ENCODE data around the gene FITM1.

The FITM1 gene

DNA sequence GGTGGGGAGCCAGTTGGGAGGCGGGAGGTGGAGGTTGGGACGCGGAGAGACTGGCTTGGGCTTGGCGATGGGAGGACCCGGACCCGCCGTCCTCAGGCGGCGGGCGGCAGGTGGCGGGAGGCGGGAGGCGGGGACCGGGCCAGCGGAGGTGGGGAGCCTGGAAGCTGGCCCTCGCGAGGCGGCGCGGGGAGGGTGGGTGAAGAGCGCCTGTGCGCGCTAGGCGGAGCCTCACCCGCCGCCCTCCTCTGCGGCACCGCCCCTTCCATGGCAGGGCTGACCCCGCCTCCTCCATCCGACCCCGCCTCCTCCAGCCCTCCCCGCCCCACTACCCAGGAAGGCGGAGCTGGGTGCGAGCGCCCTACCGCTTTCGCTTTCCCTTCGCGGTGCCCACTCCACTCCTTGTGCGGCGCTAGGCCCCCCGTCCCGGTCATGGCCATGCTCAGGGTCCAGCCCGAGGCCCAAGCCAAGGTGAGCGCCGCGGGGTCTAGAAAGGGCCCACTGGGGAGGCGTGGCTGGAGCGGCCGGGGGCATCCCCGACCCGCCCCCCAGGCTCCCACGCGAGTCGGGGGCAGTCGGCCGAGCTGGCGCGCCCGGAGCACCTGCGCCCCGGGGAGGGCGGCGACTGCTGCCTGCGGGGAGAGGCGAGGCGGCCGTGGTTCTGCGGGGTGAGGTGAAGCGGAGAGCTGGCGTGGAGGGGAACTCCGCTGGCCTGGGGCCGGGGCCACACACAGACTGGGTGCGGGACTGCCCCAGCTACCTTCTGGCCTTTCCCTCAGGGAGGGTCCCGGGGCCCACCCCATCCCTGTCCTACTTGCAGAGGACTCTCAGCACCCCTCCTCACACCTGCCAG is 5.6 kb downstream of the FITM1 start, which contains the start of gene PSME1:
TSS of gene PSME1 (plus strand) at position 361 of the 850 bp plus-strand sequence. CDS start at position 430, 69 bp downstream.
- Histone ChIP-seq H3K79me1 (replicated peaks; ENCODE audit: low read length, poor library complexity, severe bottlenecking) (peaks cover 26% of the 10 kb centered on the region), H3K18ac (ENCODE audit: low read depth in 1 of 2, low read length in 2 of 2) (peak within 1 kb of the TSS; percentile 38 to 92), H3K9ac (ENCODE audit: low read length) (peak within 1 kb of the TSS; percentile 88), H3K27me3 (ENCODE audit: control insufficient read depth in 1 of 2, insufficient read depth in 1 of 2, low read length in 2 of 2) (no peaks in the 10 kb centered on the region), H3K4me3 (ENCODE audit: insufficient read depth in 1 of 2, low read depth in 1 of 2, low read length in 2 of 2) (peak within 1 kb of the TSS; percentile 81 to 91), H2AFZ (ENCODE audit: low read depth, low read length) (peak within 1 kb of the TSS; percentile 86), H3K4ac (ENCODE audit: low read depth in 1 of 2, low read length in 2 of 2) (peak within 1 kb of the TSS in 1 of 2 experiments; percentile 94), H2BK120ac (ENCODE audit: low read depth, low read length) (peak within 1 kb of the TSS; percentile 1), H2BK5ac (ENCODE audit: low read depth, low read length, poor library complexity, severe bottlenecking) (no peak within 1 kb of the TSS), H3K23ac (ENCODE audit: low read length in 2 of 2) (peak within 1 kb of the TSS in 1 of 2 experiments; percentile 94), H2AK5ac (ENCODE audit: low read length, severe bottlenecking) (no peak within 1 kb of the TSS), H4K91ac (ENCODE audit: low read length) (peak within 1 kb of the TSS; percentile 22), H3K9me3 (ENCODE audit: control insufficient read depth, low read length) (no peaks in the 10 kb centered on the region), H3K14ac (ENCODE audit: low read length in 2 of 2) (peak within 1 kb of the TSS in 1 of 2 experiments; percentile 93), H3K27ac (ENCODE audit: low read length, poor library complexity, severe bottlenecking) (peak within 1 kb of the TSS; percentile 4), H3K4me2 (ENCODE audit: low read length, poor library complexity, severe bottlenecking) (peak within 1 kb of the TSS; percentile 79), H3K4me1 (ENCODE audit: control insufficient read depth, insufficient read depth, low read depth, low read length) (peaks cover 19% of the 10 kb centered on the region), H2BK12ac (ENCODE audit: low read length in 2 of 2) (peak within 1 kb of the TSS in 1 of 2 experiments; percentile 84), H2BK15ac (ENCODE audit: low read depth, poor library complexity, severe bottlenecking) (no peak within 1 kb of the TSS), H4K8ac (ENCODE audit: low read length) (peak within 1 kb of the TSS; percentile 86), H3K36me3 (ENCODE audit: control insufficient read depth in 1 of 2, insufficient read depth in 2 of 2, low read depth in 1 of 2, low read length in 2 of 2) (peaks cover 27 to 34% of the 10 kb centered on the region in 2 experiments)
- DNase-seq: peak; percentile 91
- 1% methylated on average over 58 of the region's 75 CpGs for WGBS

DNA sequence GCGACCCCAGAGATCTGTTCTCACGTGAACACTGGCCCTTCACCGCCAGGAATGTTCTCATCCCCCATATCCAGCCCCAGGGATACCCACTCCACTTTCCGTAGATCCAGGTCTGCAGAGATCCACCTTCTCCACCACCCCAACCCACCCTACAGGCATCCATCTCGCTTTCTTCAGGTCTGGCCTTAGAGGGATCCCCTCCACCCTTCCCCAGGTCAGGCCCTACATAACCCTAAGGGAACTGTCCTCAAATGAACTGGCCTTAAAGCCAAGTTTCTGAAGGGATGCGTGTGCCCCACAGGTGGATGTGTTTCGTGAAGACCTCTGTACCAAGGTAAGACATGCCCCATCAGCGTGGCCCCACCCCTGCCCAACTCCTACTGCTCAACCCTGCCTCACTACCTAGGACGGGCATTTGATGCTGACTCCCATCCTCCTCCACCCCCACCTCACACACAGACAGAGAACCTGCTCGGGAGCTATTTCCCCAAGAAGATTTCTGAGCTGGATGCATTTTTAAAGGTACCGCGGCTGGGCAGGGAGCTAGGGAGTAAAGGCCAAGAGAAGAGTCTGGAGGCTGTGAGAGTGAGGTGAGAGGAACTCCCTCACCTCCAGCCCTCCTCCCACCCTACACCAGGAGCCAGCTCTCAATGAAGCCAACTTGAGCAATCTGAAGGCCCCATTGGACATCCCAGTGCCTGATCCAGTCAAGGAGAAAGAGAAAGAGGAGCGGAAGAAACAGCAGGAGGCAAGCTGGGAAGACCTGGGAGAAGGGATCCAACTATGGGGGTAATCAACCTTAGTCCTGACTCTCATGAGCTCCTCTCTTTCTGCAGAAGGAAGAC is 6.4 kb downstream of the FITM1 start:
- H2AK5ac ChIP-seq (ENCODE audit: low read length, severe bottlenecking): no peak overlapping the region
- H3K4ac ChIP-seq (ENCODE audit: low read depth in 1 of 2, low read length in 2 of 2): peak overlapping the region in 1 of 2 experiments; percentile 94
- peak overlapping the region in 1 of 2 experiments; percentile 93 for H3K14ac ChIP-seq (ENCODE audit: low read length in 2 of 2)
- 46% methylated on average over 10 of the region's 13 CpGs for WGBS
- no peak overlapping the region for H2AFZ ChIP-seq (ENCODE audit: low read depth, low read length)
- H4K91ac ChIP-seq (ENCODE audit: low read length): no peak overlapping the region
- peak overlapping the region in 1 of 2 experiments; percentile 94 for H3K23ac ChIP-seq (ENCODE audit: low read length in 2 of 2)
- H2BK5ac ChIP-seq (ENCODE audit: low read depth, low read length, poor library complexity, severe bottlenecking): no peak overlapping the region
- H3K27ac ChIP-seq (ENCODE audit: low read length, poor library complexity, severe bottlenecking): no peak overlapping the region
- no peak overlapping the region for H4K8ac ChIP-seq (ENCODE audit: low read length)
- H3K9me3 ChIP-seq (ENCODE audit: control insufficient read depth, low read length): no peaks in the 10 kb centered on the region
- DNase-seq: no peak
- H3K4me2 ChIP-seq (ENCODE audit: low read length, poor library complexity, severe bottlenecking): peak overlapping the region; percentile 79
- H3K4me1 ChIP-seq (ENCODE audit: control insufficient read depth, insufficient read depth, low read depth, low read length): peaks cover 19% of the 10 kb centered on the region
- H3K4me3 ChIP-seq (ENCODE audit: insufficient read depth in 1 of 2, low read depth in 1 of 2, low read length in 2 of 2): peak overlapping the region; percentile 81 to 91
- peak overlapping the region in 1 of 2 experiments; percentile 21 for H3K18ac ChIP-seq (ENCODE audit: low read depth in 1 of 2, low read length in 2 of 2)
- no peak overlapping the region for H2BK120ac ChIP-seq (ENCODE audit: low read depth, low read length)
- no peaks in the 10 kb centered on the region for H3K27me3 ChIP-seq (ENCODE audit: control insufficient read depth in 1 of 2, insufficient read depth in 1 of 2, low read length in 2 of 2)
- H2BK15ac ChIP-seq (ENCODE audit: low read depth, poor library complexity, severe bottlenecking): no peak overlapping the region
- H2BK12ac ChIP-seq (ENCODE audit: low read length in 2 of 2): peak overlapping the region in 1 of 2 experiments; percentile 84
- peaks cover 27% of the 10 kb centered on the region in 2 experiments for H3K36me3 ChIP-seq (ENCODE audit: control insufficient read depth in 1 of 2, insufficient read depth in 2 of 2, low read depth in 1 of 2, low read length in 2 of 2)
- peak overlapping the region; percentile 88 for H3K9ac ChIP-seq (ENCODE audit: low read length)
- peaks cover 26% of the 10 kb centered on the region for H3K79me1 ChIP-seq (replicated peaks; ENCODE audit: low read length, poor library complexity, severe bottlenecking)

DNA sequence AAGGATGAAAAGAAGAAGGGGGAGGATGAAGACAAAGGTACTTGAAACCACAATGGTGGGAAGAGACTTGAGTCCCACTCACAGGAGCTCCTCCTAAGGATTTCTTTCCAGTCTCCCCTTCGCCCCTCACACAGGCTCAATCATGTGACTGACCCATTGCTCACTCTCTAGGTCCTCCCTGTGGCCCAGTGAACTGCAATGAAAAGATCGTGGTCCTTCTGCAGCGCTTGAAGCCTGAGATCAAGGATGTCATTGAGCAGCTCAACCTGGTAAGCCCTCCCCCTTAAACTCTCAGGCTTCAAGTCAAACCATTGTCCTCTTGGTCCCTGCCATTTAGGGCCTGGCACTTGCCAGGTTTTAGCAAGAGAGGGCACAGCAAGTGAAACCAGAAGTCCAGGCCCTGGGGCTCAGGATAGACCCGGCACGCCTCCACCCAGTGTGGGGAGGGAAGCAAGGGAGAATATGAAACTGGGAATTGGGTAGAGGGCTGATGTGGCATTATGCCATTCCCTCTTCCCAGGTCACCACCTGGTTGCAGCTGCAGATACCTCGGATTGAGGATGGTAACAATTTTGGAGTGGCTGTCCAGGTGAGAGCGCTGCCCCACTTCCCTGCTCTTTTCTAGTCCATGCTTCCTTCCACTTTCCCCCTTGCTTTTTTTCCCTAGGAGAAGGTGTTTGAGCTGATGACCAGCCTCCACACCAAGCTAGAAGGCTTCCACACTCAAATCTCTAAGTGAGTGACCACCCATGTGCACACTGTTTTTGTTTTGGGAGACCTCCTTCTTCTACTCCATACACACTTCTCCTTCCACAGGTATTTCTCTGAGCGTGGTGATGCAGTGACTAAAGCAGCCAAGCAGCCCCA is 7.3 kb downstream of the FITM1 start:
- Histone ChIP-seq H3K79me1 (replicated peaks; ENCODE audit: low read length, poor library complexity, severe bottlenecking) (peaks cover 27% of the 10 kb centered on the region), H3K27me3 (ENCODE audit: control insufficient read depth in 1 of 2, insufficient read depth in 1 of 2, low read length in 2 of 2) (no peaks in the 10 kb centered on the region), H3K9me3 (ENCODE audit: control insufficient read depth, low read length) (no peaks in the 10 kb centered on the region), H3K23ac (ENCODE audit: low read length in 2 of 2) (peak overlapping the region in 1 of 2 experiments; percentile 2), H3K27ac (ENCODE audit: low read length, poor library complexity, severe bottlenecking) (no peak overlapping the region), H3K14ac (ENCODE audit: low read length in 2 of 2) (no peak overlapping the region), H2BK15ac (ENCODE audit: low read depth, poor library complexity, severe bottlenecking) (no peak overlapping the region), H2BK120ac (ENCODE audit: low read depth, low read length) (no peak overlapping the region), H3K4me1 (ENCODE audit: control insufficient read depth, insufficient read depth, low read depth, low read length) (peaks cover 20% of the 10 kb centered on the region), H3K4me2 (ENCODE audit: low read length, poor library complexity, severe bottlenecking) (no peak overlapping the region), H3K36me3 (ENCODE audit: control insufficient read depth in 1 of 2, insufficient read depth in 2 of 2, low read depth in 1 of 2, low read length in 2 of 2) (peaks cover 22 to 29% of the 10 kb centered on the region in 2 experiments), H3K9ac (ENCODE audit: low read length) (no peak overlapping the region), H3K18ac (ENCODE audit: low read depth in 1 of 2, low read length in 2 of 2) (no peak overlapping the region), H2AK5ac (ENCODE audit: low read length, severe bottlenecking) (no peak overlapping the region), H2BK12ac (ENCODE audit: low read length in 2 of 2) (no peak overlapping the region), H4K91ac (ENCODE audit: low read length) (peak overlapping the region; percentile 47), H2AFZ (ENCODE audit: low read depth, low read length) (no peak overlapping the region), H3K4ac (ENCODE audit: low read depth in 1 of 2, low read length in 2 of 2) (no peak overlapping the region), H3K4me3 (ENCODE audit: insufficient read depth in 1 of 2, low read depth in 1 of 2, low read length in 2 of 2) (no peak overlapping the region), H4K8ac (ENCODE audit: low read length) (no peak overlapping the region), H2BK5ac (ENCODE audit: low read depth, low read length, poor library complexity, severe bottlenecking) (no peak overlapping the region)
- 97% methylated on average over 8 of the region's 8 CpGs for WGBS
- no peak for DNase-seq
